Kidney (tissue), 14 donors: Measurements from ENCODE around the gene NCKAP5. TPM values are rescaled to one million over a fixed set of nuclear protein-coding genes. Genes with fewer than 3 reads are reported as not detected.
A peak's percentile ranks its signal among the peaks of the same experiment; 100 is the strongest.

ENCODE experiments used
- DNase-seq, 5 donors: peaks; one replicate each; pipeline ENCODE4 v3.0.0-alpha.2; 2013 to 2020
- FAIRE-seq: peaks from 2 replicates; lab custom pipeline; 2012; peaks lifted over from hg19 to GRCh38; lab: Jason Lieb, UNC
- H3K27ac ChIP-seq, 2 donors: one replicate each; pipeline ENCODE4 v1.7.0; 2013; ENCODE audit warnings: low read depth in 2 of 2, low read length in 2 of 2, inconsistent platforms in 1 of 2
- H3K27me3 ChIP-seq: one replicate; pipeline ENCODE4 v1.7.1; 2013; ENCODE audit warnings: low read length, inconsistent platforms; ENCODE audit not compliant: control insufficient read depth, insufficient read depth
- H3K36me3 ChIP-seq, 3 donors: one replicate each; pipeline versions ENCODE4 v1.7.0 to v1.7.1; 2013; ENCODE audit warnings: low read length in 3 of 3, control low read depth in 1 of 3, inconsistent platforms in 1 of 3; ENCODE audit not compliant: insufficient read depth in 3 of 3, control insufficient read depth in 2 of 3
- H3K4me1 ChIP-seq, 3 donors: one replicate each; pipeline versions ENCODE4 v1.7.0 to v1.7.1; 2013; ENCODE audit warnings: low read length in 3 of 3, inconsistent platforms in 1 of 3, low read depth in 1 of 3; ENCODE audit not compliant: control insufficient read depth in 2 of 3, insufficient read depth in 2 of 3
- H3K4me3 ChIP-seq, 3 donors: one replicate each; pipeline versions ENCODE4 v1.7.0 to v1.8.1; 2013; ENCODE audit warnings: low read length in 3 of 3, control low read depth in 1 of 3, inconsistent platforms in 1 of 3
- H3K9ac ChIP-seq, 3 donors: one replicate each; pipeline versions ENCODE4 v1.7.0 to v1.7.1; 2013; ENCODE audit warnings: low read length in 3 of 3, control low read depth in 1 of 3, inconsistent platforms in 1 of 3
- H3K9me3 ChIP-seq, 3 donors: one replicate each; pipeline versions ENCODE4 v1.7.0 to v1.7.1; 2013; ENCODE audit warnings: low read length in 3 of 3, control low read depth in 1 of 3, inconsistent platforms in 1 of 3; ENCODE audit not compliant: control insufficient read depth in 2 of 3, insufficient read depth in 1 of 3
- intact Hi-C: fragments of 100-400 bp; cut with DNase I; formaldehyde crosslinking; loops from one replicate; pipeline ENCODE4 v1.11.1; 2022
- polyA plus RNA-seq: library from polyadenylated mRNA; stranded (reverse); fragments of 350-450 nt; fragmentation: Illumina TruSeq; extraction: RNeasy Lipid Tissue Mini Kit (QIAGEN cat#74804); gene quantifications from one replicate; pipeline ENCODE4 v1.2.3, GENCODE V29; 2014; ENCODE audit warnings: low read depth, low replicate concordance; ENCODE audit not compliant: insufficient read depth
- total RNA-seq: library from RNA; stranded (reverse); fragmentation: NEBNext Ultra II Directional; extraction: Animal tissue kit (Norgen Biotek cat#: 25700); gene quantifications from one replicate; pipeline ENCODE4 v1.2.1, GENCODE V29; 2021
- TF ChIP-seq, protein P1 (sequence below): IDR thresholded peaks from 3 replicates; pipeline ENCODE4 v1.5.1; 2012; ENCODE audit warnings: mild to moderate bottlenecking, moderate library complexity, borderline replicate concordance; ENCODE audit not compliant: insufficient read depth; ENCODE audit errors: extremely low read depth
- donor health status: control.
- donor health status: control.
- donor health status: control.
- donor health status: control.
- donor health status: control.
- donor health status: DM: yes; HTN: yes; CAD: no.
- donor health status: Normal renal cell carcinoma (clear cell type).

NCKAP5 gene
- total and polyA plus RNA-seq, 2 donors from 2014 or later: 1.8 to 2.9 TPM

DNA sequence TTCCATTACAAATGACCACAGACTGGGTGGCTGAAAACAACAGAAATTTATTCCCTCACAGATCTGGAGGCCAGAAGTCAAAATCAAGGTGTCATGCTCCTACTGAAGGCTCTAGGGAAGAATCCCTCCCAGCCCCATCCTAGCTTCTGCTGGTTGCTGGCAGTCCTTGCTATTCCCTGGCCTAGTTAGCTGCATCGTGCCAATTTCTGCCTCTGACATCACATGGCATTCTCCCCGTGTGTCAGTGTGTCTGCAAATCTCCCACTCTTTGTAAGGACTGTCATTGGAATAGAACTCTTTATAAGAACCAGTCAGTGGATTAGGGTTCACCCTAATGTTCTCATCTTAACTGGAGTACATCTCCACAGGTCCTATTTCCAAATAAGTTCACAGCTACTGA, 30.5 kb upstream of the NCKAP5 start:
- intact Hi-C loops: no loop called here
- TF ChIP-seq, protein P1, sequence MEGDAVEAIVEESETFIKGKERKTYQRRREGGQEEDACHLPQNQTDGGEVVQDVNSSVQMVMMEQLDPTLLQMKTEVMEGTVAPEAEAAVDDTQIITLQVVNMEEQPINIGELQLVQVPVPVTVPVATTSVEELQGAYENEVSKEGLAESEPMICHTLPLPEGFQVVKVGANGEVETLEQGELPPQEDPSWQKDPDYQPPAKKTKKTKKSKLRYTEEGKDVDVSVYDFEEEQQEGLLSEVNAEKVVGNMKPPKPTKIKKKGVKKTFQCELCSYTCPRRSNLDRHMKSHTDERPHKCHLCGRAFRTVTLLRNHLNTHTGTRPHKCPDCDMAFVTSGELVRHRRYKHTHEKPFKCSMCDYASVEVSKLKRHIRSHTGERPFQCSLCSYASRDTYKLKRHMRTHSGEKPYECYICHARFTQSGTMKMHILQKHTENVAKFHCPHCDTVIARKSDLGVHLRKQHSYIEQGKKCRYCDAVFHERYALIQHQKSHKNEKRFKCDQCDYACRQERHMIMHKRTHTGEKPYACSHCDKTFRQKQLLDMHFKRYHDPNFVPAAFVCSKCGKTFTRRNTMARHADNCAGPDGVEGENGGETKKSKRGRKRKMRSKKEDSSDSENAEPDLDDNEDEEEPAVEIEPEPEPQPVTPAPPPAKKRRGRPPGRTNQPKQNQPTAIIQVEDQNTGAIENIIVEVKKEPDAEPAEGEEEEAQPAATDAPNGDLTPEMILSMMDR: no peak
- FAIRE-seq (no peak), DNase-seq (no peak)
- Histone ChIP-seq H3K9me3 (no peaks in the 10 kb centered on the region), H3K27me3 (no peaks in the 10 kb centered on the region), H3K9ac (no peak overlapping the region), H3K27ac (no peak overlapping the region), H3K4me3 (no peak overlapping the region), H3K4me1 (peaks cover 0 to 3% (median 0%) of the 10 kb centered on the region in 3 donors), H3K36me3 (no peaks in the 10 kb centered on the region)

DNA sequence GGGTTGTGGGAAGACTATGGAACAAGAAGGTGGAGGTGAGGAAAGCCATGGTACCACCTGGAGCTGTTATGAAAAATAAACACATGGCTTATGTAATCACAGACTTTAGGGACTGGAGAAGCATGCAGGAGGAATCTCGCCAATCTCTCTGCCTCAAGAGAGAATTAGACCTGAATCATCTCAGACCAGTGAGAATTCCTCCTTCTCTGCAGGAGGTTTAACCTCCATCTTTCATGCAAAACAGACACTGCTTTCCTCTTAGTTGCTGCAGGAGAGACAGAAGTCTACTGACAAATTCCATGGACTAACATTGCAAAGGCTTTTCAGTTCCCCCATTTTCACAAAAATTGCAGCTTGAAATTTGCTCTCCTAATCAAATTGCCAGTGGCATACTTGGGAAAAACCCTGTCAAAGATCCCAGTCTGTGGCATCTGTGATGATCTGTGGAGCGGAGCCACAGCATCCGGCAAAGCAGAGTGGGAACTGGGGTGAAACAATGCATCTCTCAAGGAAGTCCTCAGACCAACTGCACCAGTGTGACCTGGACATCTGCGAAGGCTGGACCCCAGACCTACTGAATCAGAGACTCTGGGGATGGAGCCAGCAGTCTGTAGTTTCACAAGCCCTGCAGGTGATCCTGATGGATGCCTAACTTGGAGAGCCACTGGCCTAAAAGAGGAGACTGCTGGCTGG, 28.6 kb upstream of the NCKAP5 start:
- DNase-seq (peak in 1 of 5 donors; percentile 4), FAIRE-seq (no peak)
- no peak overlapping the region for H3K9ac ChIP-seq
- no peak overlapping the region for H3K4me3 ChIP-seq
- intact Hi-C loops: no loop called here
- H3K27ac ChIP-seq: no peak overlapping the region
- H3K27me3 ChIP-seq: no peaks in the 10 kb centered on the region
- no peaks in the 10 kb centered on the region for H3K36me3 ChIP-seq
- H3K4me1 ChIP-seq: no peaks in the 10 kb centered on the region
- no peaks in the 10 kb centered on the region for H3K9me3 ChIP-seq
- TF ChIP-seq, protein P1: no peak

GRCh38 chr2:133591164-133591563, 22.9 kb upstream of the NCKAP5 start:
- FAIRE-seq: no peak
- Histone ChIP-seq H3K9ac (no peak overlapping the region), H3K9me3 (no peaks in the 10 kb centered on the region), H3K27ac (no peak overlapping the region), H3K36me3 (no peaks in the 10 kb centered on the region), H3K4me1 (peaks cover 0 to 8% (median 3%) of the 10 kb centered on the region in 3 donors), H3K4me3 (no peak overlapping the region), H3K27me3 (no peaks in the 10 kb centered on the region)
- DNase-seq: peak in 2 of 5 donors; percentile 36 to 66
- TF ChIP-seq, protein P1: no peak
- intact Hi-C loops: no loop called here
